Skeletal muscle tissue (tissue), 4 donors: ENCODE data around the gene TCERG1L. TPM values are rescaled to one million over a fixed set of nuclear protein-coding genes. Genes with fewer than 3 reads are reported as not detected.

ENCODE experiments used
- H3K27ac ChIP-seq: one replicate; pipeline ENCODE4 v1.7.0; 2013; ENCODE audit warnings: mild to moderate bottlenecking, low read depth, low read length, inconsistent platforms
- H3K27me3 ChIP-seq, 3 donors: one replicate each; pipeline ENCODE4 v1.7.0; 2013; ENCODE audit warnings: low read length in 3 of 3; ENCODE audit not compliant: control insufficient read depth in 3 of 3, insufficient read depth in 3 of 3
- H3K36me3 ChIP-seq, 3 donors: one replicate each; pipeline ENCODE4 v1.7.0; 2013; ENCODE audit warnings: low read length in 3 of 3; ENCODE audit not compliant: control insufficient read depth in 3 of 3, insufficient read depth in 3 of 3
- H3K4me1 ChIP-seq, 3 donors: one replicate each; pipeline ENCODE4 v1.7.0; 2013; ENCODE audit warnings: low read length in 3 of 3, mild to moderate bottlenecking in 3 of 3; ENCODE audit not compliant: control insufficient read depth in 3 of 3, insufficient read depth in 3 of 3
- H3K4me3 ChIP-seq, 3 donors: one replicate each; pipeline ENCODE4 v1.7.0; 2013; ENCODE audit warnings: low read length in 3 of 3
- H3K9ac ChIP-seq, 3 donors: one replicate each; pipeline ENCODE4 v1.7.0; 2013; ENCODE audit warnings: low read length in 3 of 3, mild to moderate bottlenecking in 3 of 3, moderate library complexity in 2 of 3, low read depth in 1 of 3
- H3K9me3 ChIP-seq, 3 donors: one replicate each; pipeline ENCODE4 v1.7.0; 2013; ENCODE audit warnings: low read length in 3 of 3; ENCODE audit not compliant: control insufficient read depth in 3 of 3
- total RNA-seq: library from RNA; depleted of rRNA; stranded (reverse); fragments of >200 nt; gene quantifications from one replicate; pipeline ENCODE4 v1.2.3, GENCODE V29; 2014
- donor health status: Osteomylitis.

TCERG1L gene
- total RNA-seq, 1 donor from 2014 or later: not detected

- Histone ChIP-seq H3K27me3 (peaks cover 4 to 11% (median 10%) of the 10 kb centered on the region in 3 donors), H3K36me3 (no peaks in the 10 kb centered on the region), H3K4me3 (no peak overlapping the region), H3K9me3 (no peaks in the 10 kb centered on the region), H3K27ac (no peak overlapping the region), H3K9ac (no peak overlapping the region), H3K4me1 (no peaks in the 10 kb centered on the region)
Measured at GRCh38 chr10:131273476-131273875, 38.0 kb downstream of the TCERG1L start.

- Histone ChIP-seq H3K9me3 (no peaks in the 10 kb centered on the region), H3K9ac (no peak overlapping the region), H3K27ac (no peak overlapping the region), H3K4me1 (no peaks in the 10 kb centered on the region), H3K4me3 (no peak overlapping the region), H3K36me3 (no peaks in the 10 kb centered on the region), H3K27me3 (peaks cover 4 to 11% (median 10%) of the 10 kb centered on the region in 3 donors)
Measured at GRCh38 chr10:131272897-131273451, 38.5 kb downstream of the TCERG1L start.

GRCh38 chr10:131271966-131272365, 39.6 kb downstream of the TCERG1L start:
- Histone ChIP-seq H3K4me3 (no peak overlapping the region), H3K36me3 (no peaks in the 10 kb centered on the region), H3K27ac (no peak overlapping the region), H3K9ac (no peak overlapping the region), H3K27me3 (peaks cover 4 to 11% (median 10%) of the 10 kb centered on the region in 3 donors), H3K4me1 (no peaks in the 10 kb centered on the region), H3K9me3 (no peaks in the 10 kb centered on the region)

GRCh38 chr10:131271195-131271880, 40.2 kb downstream of the TCERG1L start:
- H3K27me3 ChIP-seq: peaks cover 4 to 10% (median 9%) of the 10 kb centered on the region in 3 donors

GRCh38 chr10:131270461-131271190, 40.9 kb downstream of the TCERG1L start:
- Histone ChIP-seq H3K36me3 (no peaks in the 10 kb centered on the region), H3K9ac (no peak overlapping the region), H3K4me3 (no peak overlapping the region), H3K27me3 (peaks cover 4 to 10% (median 9%) of the 10 kb centered on the region in 3 donors), H3K4me1 (no peaks in the 10 kb centered on the region), H3K9me3 (no peaks in the 10 kb centered on the region), H3K27ac (no peak overlapping the region)

More at GRCh38 chr10:131271195-131271880, 40.2 kb downstream of the TCERG1L start:
- Histone ChIP-seq H3K4me3 (no peak overlapping the region), H3K4me1 (no peaks in the 10 kb centered on the region), H3K36me3 (no peaks in the 10 kb centered on the region), H3K9ac (no peak overlapping the region), H3K9me3 (no peaks in the 10 kb centered on the region), H3K27ac (no peak overlapping the region)

- peaks cover 4 to 10% (median 6%) of the 10 kb centered on the region in 3 donors for H3K27me3 ChIP-seq
- no peak overlapping the region for H3K9ac ChIP-seq
- H3K36me3 ChIP-seq: no peaks in the 10 kb centered on the region
- no peak overlapping the region for H3K4me3 ChIP-seq
- no peaks in the 10 kb centered on the region for H3K4me1 ChIP-seq
- H3K9me3 ChIP-seq: no peaks in the 10 kb centered on the region
- H3K27ac ChIP-seq: no peak overlapping the region
Measured at GRCh38 chr10:131269776-131270460, 41.6 kb downstream of the TCERG1L start.

GRCh38 chr10:131267814-131268095, 43.8 kb downstream of the TCERG1L start:
- Histone ChIP-seq H3K27me3 (peaks cover 4 to 10% (median 7%) of the 10 kb centered on the region in 3 donors), H3K9ac (no peak overlapping the region), H3K9me3 (no peaks in the 10 kb centered on the region), H3K4me1 (no peaks in the 10 kb centered on the region), H3K36me3 (no peaks in the 10 kb centered on the region), H3K27ac (no peak overlapping the region), H3K4me3 (no peak overlapping the region)

- Histone ChIP-seq H3K27me3 (peaks cover 4 to 7% (median 7%) of the 10 kb centered on the region in 3 donors), H3K27ac (no peak overlapping the region), H3K9me3 (no peaks in the 10 kb centered on the region), H3K9ac (no peak overlapping the region), H3K4me3 (no peak overlapping the region), H3K36me3 (no peaks in the 10 kb centered on the region), H3K4me1 (no peaks in the 10 kb centered on the region)
Measured at GRCh38 chr10:131266936-131267813, 44.3 kb downstream of the TCERG1L start.

- Histone ChIP-seq H3K4me3 (no peak overlapping the region), H3K27ac (no peak overlapping the region), H3K27me3 (peaks cover 0 to 6% (median 4%) of the 10 kb centered on the region in 3 donors), H3K36me3 (no peaks in the 10 kb centered on the region), H3K9ac (no peak overlapping the region), H3K4me1 (no peaks in the 10 kb centered on the region), H3K9me3 (no peaks in the 10 kb centered on the region)
Measured at GRCh38 chr10:131264110-131264788, 47.3 kb downstream of the TCERG1L start.
